DOHH2 (cell line): ENCODE data around the gene CYTH3.
"Not testable (repeated sequence)": the region's sequence is repeated elsewhere in the genome, so short reads cannot be mapped to it uniquely, and the experiment has no call there.

Experiments used
- H3F3A ChIP-seq: fragments of 200-600 bp; sonication (generic), shearing (Covaris generic); 2 replicates; pipeline ENCODE4 v1.6.0; 2016; ENCODE audit warnings: antibody characterized with exemption, mild to moderate bottlenecking; ENCODE audit not compliant: control insufficient read depth, insufficient read depth
- H3K27ac ChIP-seq: fragments of 200-600 bp; sonication (generic); 2 replicates; pipeline ENCODE4 v1.5.1; 2014; ENCODE audit warnings: low read depth, mild to moderate bottlenecking, low read length, moderate library complexity
- H3K27me3 ChIP-seq: fragments of 200-600 bp; sonication (generic); 2 replicates; pipeline ENCODE4 v1.6.1; 2014; ENCODE audit warnings: mild to moderate bottlenecking, low read length, mixed read lengths; ENCODE audit not compliant: control insufficient read depth
- H3K36me3 ChIP-seq: fragments of 200-600 bp; sonication (generic); 2 replicates; pipeline ENCODE4 v1.6.1; 2014; ENCODE audit warnings: mild to moderate bottlenecking, low read length, moderate library complexity, mixed read lengths; ENCODE audit not compliant: control insufficient read depth
- H3K4me1 ChIP-seq: fragments of 200-600 bp; sonication (generic); 2 replicates; pipeline ENCODE4 v1.6.1; 2014; ENCODE audit warnings: mild to moderate bottlenecking, low read length, mixed read lengths; ENCODE audit not compliant: control insufficient read depth
- H3K4me2 ChIP-seq: fragments of 200-600 bp; sonication (generic); 2 replicates; pipeline ENCODE4 v1.6.0; 2014; ENCODE audit warnings: mild to moderate bottlenecking, low read length, moderate library complexity
- H3K4me3 ChIP-seq: fragments of 200-600 bp; sonication (generic); 2 replicates; pipeline ENCODE4 v1.5.1; 2014; ENCODE audit warnings: mild to moderate bottlenecking, low read length, mixed read lengths
- H3K79me2 ChIP-seq: fragments of 200-600 bp; sonication (generic); 2 replicates; pipeline ENCODE4 v1.6.1; 2014; ENCODE audit warnings: mild to moderate bottlenecking, low read length, mixed read lengths; ENCODE audit not compliant: control insufficient read depth
- H3K9me2 ChIP-seq: fragments of 200-600 bp; sonication (generic); replicated peaks from 2 replicates; pipeline ENCODE4 v1.6.1; 2014; ENCODE audit warnings: mild to moderate bottlenecking, low read length, mixed read lengths; ENCODE audit not compliant: control insufficient read depth
- H3K9me3 ChIP-seq: fragments of 200-600 bp; sonication (generic); 2 replicates; pipeline ENCODE4 v1.6.1; 2014; ENCODE audit warnings: antibody characterized with exemption, low read length, mixed read lengths; ENCODE audit not compliant: control insufficient read depth, insufficient read depth
- H4K20me1 ChIP-seq: fragments of 200-600 bp; sonication (generic); 2 replicates; pipeline ENCODE4 v1.6.0; 2014; ENCODE audit warnings: low read depth, mild to moderate bottlenecking, antibody characterized with exemption, low read length, moderate library complexity; ENCODE audit not compliant: control insufficient read depth, insufficient read depth
- CTCF ChIP-seq: fragments of 200-600 bp; sonication (generic); IDR thresholded peaks from one replicate; pipeline ENCODE4 v1.5.1; 2014; ENCODE audit warnings: antibody characterized with exemption, mild to moderate bottlenecking, low read depth, low read length; ENCODE audit not compliant: poor library complexity, severe bottlenecking
- EZH2phosphoT487 ChIP-seq: fragments of 200-600 bp; sonication (generic); IDR thresholded peaks from 2 replicates; pipeline ENCODE4 v1.6.1; 2017; ENCODE audit warnings: borderline replicate concordance, mild to moderate bottlenecking, antibody characterized with exemption, low read length, moderate library complexity, mixed read lengths

Gene CYTH3

GRCh38 chr7:6299774-6300173, 27.4 kb upstream of the CYTH3 start:
- TF ChIP-seq EZH2phosphoT487: no peak
- TF ChIP-seq CTCF: no peak
- no peak overlapping the region for H3K4me3 ChIP-seq

DNA sequence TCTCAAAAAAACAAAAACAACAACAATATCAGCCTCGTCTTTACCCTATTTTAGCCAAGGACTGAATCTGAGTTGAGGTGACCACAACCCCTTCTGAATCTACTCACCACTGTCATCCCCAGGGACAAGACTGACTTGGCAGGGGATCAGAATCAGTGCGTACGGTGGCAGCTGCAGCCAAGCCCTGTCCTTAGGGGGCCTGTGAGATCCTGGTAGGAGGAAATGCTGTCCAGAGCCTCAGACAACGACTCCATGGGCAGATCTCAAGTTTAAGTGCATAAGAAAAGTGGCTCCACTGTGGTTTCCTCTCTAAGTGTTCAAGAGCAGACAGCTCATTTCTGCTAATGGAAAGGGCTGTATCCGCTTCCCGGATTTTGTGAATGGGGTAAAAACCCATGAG, 22.4 kb upstream of the CYTH3 start:
- Histone ChIP-seq H3K9me3 (no peaks in the 10 kb centered on the region), H3K79me2 (no peaks in the 10 kb centered on the region), H3K9me2 (no peaks in the 10 kb centered on the region), H3K36me3 (no peaks in the 10 kb centered on the region), H3F3A (no peaks in the 10 kb centered on the region), H3K27me3 (peaks cover under 1% of the 10 kb centered on the region; the same call in 1 of the 2 replicates), H3K27ac (no peak overlapping the region), H4K20me1 (no peaks in the 10 kb centered on the region), H3K4me3 (no peak overlapping the region), H3K4me2 (no peak overlapping the region), H3K4me1 (no peaks in the 10 kb centered on the region)
- TF ChIP-seq EZH2phosphoT487 (no peak), CTCF (no peak)

More at GRCh38 chr7:6299774-6300173, 27.4 kb upstream of the CYTH3 start:
- Histone ChIP-seq H3K79me2 (no peaks in the 10 kb centered on the region), H3K27ac (no peak overlapping the region), H4K20me1 (no peaks in the 10 kb centered on the region), H3K9me2 (no peaks in the 10 kb centered on the region), H3K4me1 (no peaks in the 10 kb centered on the region), H3F3A (no peaks in the 10 kb centered on the region), H3K27me3 (peaks cover 4% of the 10 kb centered on the region; the same call in 1 of the 2 replicates), H3K4me2 (no peak overlapping the region), H3K9me3 (no peaks in the 10 kb centered on the region), H3K36me3 (no peaks in the 10 kb centered on the region)

DNA sequence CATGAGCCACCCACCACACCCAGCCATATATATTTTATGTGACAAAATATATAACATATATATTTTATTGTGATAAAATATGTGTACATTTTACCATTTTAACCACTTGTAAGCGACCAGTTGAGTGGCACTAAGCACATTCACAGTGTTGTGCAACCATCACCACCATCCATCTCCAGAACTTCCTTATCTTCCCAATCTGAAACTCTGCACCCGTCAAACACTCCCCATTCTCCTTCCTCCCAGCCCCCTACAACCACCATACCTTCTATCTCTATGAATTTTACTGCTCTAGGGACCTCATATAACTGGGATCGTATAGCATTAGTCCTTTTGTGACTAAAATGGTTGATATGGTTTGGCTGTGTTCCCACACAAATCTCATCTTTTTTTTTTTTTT, 20.8 kb upstream of the CYTH3 start:
- Histone ChIP-seq H4K20me1 (no peaks in the 10 kb centered on the region), H3K9me3 (no peaks in the 10 kb centered on the region), H3F3A (no peaks in the 10 kb centered on the region), H3K27me3 (no peaks in the 10 kb centered on the region), H3K4me1 (no peaks in the 10 kb centered on the region), H3K79me2 (no peaks in the 10 kb centered on the region), H3K36me3 (no peaks in the 10 kb centered on the region), H3K27ac (no peak overlapping the region), H3K4me3 (no peak overlapping the region), H3K9me2 (no peaks in the 10 kb centered on the region), H3K4me2 (no peak overlapping the region)
- TF ChIP-seq EZH2phosphoT487 (no peak), CTCF (no peak)

- not testable (repeated sequence) for H3K36me3 ChIP-seq, H3K79me2 ChIP-seq, H3F3A ChIP-seq, H4K20me1 ChIP-seq, H3K4me1 ChIP-seq, H3K4me3 ChIP-seq, H3K4me2 ChIP-seq, H3K9me3 ChIP-seq, H3K27me3 ChIP-seq, H3K27ac ChIP-seq, H3K9me2 ChIP-seq
Observed at GRCh38 chr7:6291941-6292340, 19.5 kb upstream of the CYTH3 start.
